H1 (cell line): ENCODE measurements around the gene H6PD. TPM values are rescaled to one million over a fixed set of nuclear protein-coding genes. Genes with fewer than 3 reads are reported as not detected.

ENCODE experiments used
- CTCF ChIA-PET: fragments of 300-600 bp; sonication (Branson Sonifier 250); formaldehyde crosslinking; loops from one replicate; lab custom pipeline; 2021; ENCODE audit not compliant: partially characterized antibody; lab: Charles Lee
- POLR2A ChIA-PET: fragments of 300-600 bp; sonication (Branson Sonifier 250); formaldehyde crosslinking; loops from one replicate; lab custom pipeline; 2021; ENCODE audit warnings: inconsistent platforms; ENCODE audit not compliant: partially characterized antibody; lab: Charles Lee
- DNase-seq, 2 experiments: peaks; one replicate each; pipeline versions ENCODE4 v3.0.0 to v3.0.0-alpha.2; 2010 to 2022; ENCODE audit warnings: low spot score in 2 of 2, low read depth in 1 of 2, mixed read lengths in 1 of 2
- FAIRE-seq: peaks from 2 replicates; lab custom pipeline; 2011; peaks lifted over from hg19 to GRCh38; lab: Jason Lieb, UNC
- H2AFZ ChIP-seq: 2 replicates; pipeline ENCODE4 v1.8.1; 2012; ENCODE audit warnings: low read length, inconsistent platforms
- H2AK5ac ChIP-seq: 2 replicates; pipeline ENCODE4 v1.6.1; 2013; ENCODE audit warnings: low read depth, low read length
- H2BK120ac ChIP-seq: replicated peaks from 2 replicates; pipeline ENCODE3; 2013; ENCODE audit warnings: low read depth, low read length, inconsistent platforms
- H2BK12ac ChIP-seq: 2 replicates; pipeline ENCODE4 v1.6.1; 2013; ENCODE audit warnings: low read depth, low read length
- H2BK15ac ChIP-seq: 2 replicates; pipeline ENCODE4 v1.6.1; 2013; ENCODE audit warnings: low read length
- H2BK20ac ChIP-seq: 2 replicates; pipeline ENCODE4 v1.6.1; 2013; ENCODE audit warnings: low read length
- H2BK5ac ChIP-seq: 2 replicates; pipeline ENCODE4 v1.6.1; 2013; ENCODE audit warnings: low read depth, low read length
- H3K14ac ChIP-seq: 2 replicates; pipeline ENCODE4 v1.6.1; 2013; ENCODE audit warnings: inconsistent platforms; ENCODE audit not compliant: insufficient read length
- H3K18ac ChIP-seq: 2 replicates; pipeline ENCODE4 v1.6.1; 2013; ENCODE audit warnings: low read length; ENCODE audit errors: extremely low read depth
- H3K23ac ChIP-seq: 2 replicates; pipeline ENCODE4 v1.6.1; 2013; ENCODE audit warnings: inconsistent platforms; ENCODE audit not compliant: insufficient read length
- H3K23me2 ChIP-seq: 2 replicates; pipeline ENCODE4 v1.6.1; 2013; ENCODE audit warnings: low read depth, low read length
- H3K27ac ChIP-seq: 2 replicates; pipeline ENCODE4 v1.6.1; 2011; ENCODE audit warnings: low read depth, low read length, inconsistent platforms
- H3K27me3 ChIP-seq, 4 experiments: replicated peaks in 1 of 4; 1 replicate in 1 of 4; 2 replicates in 3 of 4; pipeline versions ENCODE4 v1.6.1 to v1.8.1; 2011 to 2013; ENCODE audit warnings: low read length in 3 of 4, mild to moderate bottlenecking in 3 of 4, inconsistent platforms in 2 of 4, mixed read lengths in 2 of 4, moderate library complexity in 1 of 4; ENCODE audit not compliant: control insufficient read depth in 3 of 4, insufficient read depth in 3 of 4; ENCODE audit errors: extremely low read depth in 1 of 4
- H3K36me3 ChIP-seq, 4 experiments: 2 replicates each; pipeline versions ENCODE4 v1.6.1 to v1.8.1; 2011 to 2013; ENCODE audit warnings: mild to moderate bottlenecking in 4 of 4, low read length in 3 of 4, moderate library complexity in 2 of 4, control low read depth in 1 of 4, inconsistent platforms in 1 of 4; ENCODE audit not compliant: insufficient read depth in 4 of 4, control insufficient read depth in 2 of 4
- H3K4ac ChIP-seq: replicated peaks from 2 replicates; pipeline ENCODE3; 2013; ENCODE audit warnings: low read length, low read depth, mixed read lengths, inconsistent platforms; ENCODE audit not compliant: insufficient read length
- H3K4me1 ChIP-seq, 4 experiments: replicated peaks in 1 of 4; 1 replicate in 1 of 4; 2 replicates in 3 of 4; pipeline versions ENCODE4 v1.6.1 to v1.8.1; 2011 to 2013; ENCODE audit warnings: low read length in 3 of 4, inconsistent platforms in 2 of 4, mixed read lengths in 1 of 4; ENCODE audit not compliant: insufficient read depth in 4 of 4, control insufficient read depth in 3 of 4
- H3K4me2 ChIP-seq, 2 experiments: 2 replicates each; pipeline versions ENCODE4 v1.6.1 to v1.8.1; 2011 to 2013; ENCODE audit warnings: low read depth in 2 of 2, low read length in 2 of 2, control low read depth in 1 of 2, inconsistent platforms in 1 of 2, mild to moderate bottlenecking in 1 of 2; ENCODE audit not compliant: insufficient read depth in 1 of 2
- H3K4me3 ChIP-seq, 4 experiments: fragments of 200-600, 300-600 bp in 1 of 4; sonication (generic), shearing (Covaris generic), sonication (Bioruptor Twin) in 1 of 4; 2 replicates each; pipeline versions ENCODE4 v1.5.1 to v1.8.1; 2011 to 2016; ENCODE audit warnings: low read length in 4 of 4, low read depth in 3 of 4, control low read depth in 2 of 4, inconsistent platforms in 2 of 4, mild to moderate bottlenecking in 2 of 4, mixed read lengths in 1 of 4, moderate library complexity in 1 of 4; ENCODE audit not compliant: insufficient read depth in 2 of 4; ENCODE audit errors: extremely low read depth in 1 of 4
- H3K56ac ChIP-seq: replicated peaks from 2 replicates; pipeline ENCODE3; 2013; ENCODE audit warnings: low read depth, mild to moderate bottlenecking, mixed read lengths, low read length, inconsistent platforms; ENCODE audit not compliant: insufficient read length
- H3K79me1 ChIP-seq: 2 replicates; pipeline ENCODE4 v1.6.1; 2013; ENCODE audit warnings: low read depth, low read length, control low read depth
- H3K79me2 ChIP-seq, 2 experiments: 2 replicates each; pipeline versions ENCODE4 v1.6.1 to v1.8.1; 2012 to 2013; ENCODE audit warnings: low read length in 2 of 2, mild to moderate bottlenecking in 2 of 2, inconsistent platforms in 1 of 2; ENCODE audit not compliant: insufficient read depth in 2 of 2, control insufficient read depth in 1 of 2
- H3K9ac ChIP-seq, 4 experiments: replicated peaks in 1 of 4; 1 replicate in 1 of 4; 2 replicates in 3 of 4; pipeline versions ENCODE4 v1.6.1 to v1.8.1; 2011 to 2013; ENCODE audit warnings: low read depth in 3 of 4, low read length in 3 of 4, control low read depth in 2 of 4, mild to moderate bottlenecking in 2 of 4, moderate library complexity in 2 of 4, inconsistent platforms in 1 of 4; ENCODE audit errors: extremely low read depth in 1 of 4
- H3K9me3 ChIP-seq, 2 experiments: 2 replicates each; pipeline versions ENCODE4 v1.6.1 to v1.8.1; 2012 to 2013; ENCODE audit warnings: mild to moderate bottlenecking in 2 of 2, moderate library complexity in 2 of 2, control low read depth in 1 of 2, inconsistent platforms in 1 of 2, low read depth in 1 of 2, low read length in 1 of 2, mixed read lengths in 1 of 2; ENCODE audit not compliant: insufficient read depth in 2 of 2
- H4K20me1 ChIP-seq, 2 experiments: replicated peaks in 1 of 2; 2 replicates each; pipeline versions ENCODE3 to v1.8.1; 2011 to 2013; ENCODE audit warnings: inconsistent platforms in 2 of 2, low read length in 2 of 2, mild to moderate bottlenecking in 1 of 2; ENCODE audit not compliant: insufficient read depth in 2 of 2, control insufficient read depth in 1 of 2
- H4K5ac ChIP-seq: 2 replicates; pipeline ENCODE4 v1.6.1; 2013; ENCODE audit warnings: low read length, low read depth, mixed read lengths, inconsistent platforms; ENCODE audit not compliant: insufficient read length
- H4K8ac ChIP-seq: 2 replicates; pipeline ENCODE4 v1.8.0; 2013; ENCODE audit warnings: mild to moderate bottlenecking, moderate library complexity, low read length, inconsistent platforms; ENCODE audit not compliant: insufficient read depth; ENCODE audit errors: extremely low read depth
- H4K91ac ChIP-seq: replicated peaks from 2 replicates; pipeline ENCODE3; 2013; ENCODE audit warnings: low read length, mixed read lengths, inconsistent platforms; ENCODE audit not compliant: insufficient read length
- BACH1 ChIP-seq: IDR thresholded peaks from 2 replicates; pipeline ENCODE4 v1.6.1; 2012; ENCODE audit warnings: low read length, improper control_type of control experiment
- BCL11A ChIP-seq, 2 experiments: IDR thresholded peaks; one replicate each; pipeline ENCODE4 v1.6.1; 2011; ENCODE audit warnings: low read depth in 2 of 2, low read length in 2 of 2, mild to moderate bottlenecking in 2 of 2
- CBX8 ChIP-seq: fragments of 300-800, 300-1000 bp; sonication (generic); IDR thresholded peaks from 2 replicates; pipeline ENCODE4 v1.7.1; 2016; ENCODE audit warnings: low read depth, low read length, borderline replicate concordance
- EZH2 ChIP-seq: fragments of 200-600 bp; sonication (generic); IDR thresholded peaks from 2 replicates; pipeline ENCODE4 v1.7.1; 2012; ENCODE audit warnings: low read depth, mild to moderate bottlenecking, moderate library complexity, low read length, inconsistent platforms; ENCODE audit not compliant: severe bottlenecking
- FOSL1 ChIP-seq: IDR thresholded peaks from 2 replicates; pipeline ENCODE4 v1.6.1; 2011; ENCODE audit warnings: mild to moderate bottlenecking, low read depth, low read length, moderate library complexity; ENCODE audit not compliant: insufficient read depth
- JUN ChIP-seq: IDR thresholded peaks from 2 replicates; pipeline ENCODE4 v1.6.1; 2011; ENCODE audit warnings: low read depth, mild to moderate bottlenecking, improper control_type of control experiment, low read length
- NRF1 ChIP-seq: IDR thresholded peaks from 2 replicates; pipeline ENCODE4 v1.6.1; 2011; ENCODE audit warnings: mild to moderate bottlenecking, low read depth, low read length, improper control_type of control experiment
- POLR2AphosphoS5 ChIP-seq: IDR thresholded peaks from 2 replicates; pipeline ENCODE4 v1.6.1; 2011; ENCODE audit warnings: low read depth, low read length
- SAP30 ChIP-seq: fragments of 300-600 bp; sonication (generic); IDR thresholded peaks from 2 replicates; pipeline ENCODE4 v1.7.1; 2012; ENCODE audit warnings: low read length, moderate library complexity, mild to moderate bottlenecking, inconsistent platforms; ENCODE audit not compliant: insufficient read depth, insufficient replicate concordance
- SRF ChIP-seq: IDR thresholded peaks from 2 replicates; pipeline ENCODE4 v1.6.1; 2011; ENCODE audit warnings: mild to moderate bottlenecking, low read depth, low read length, moderate library complexity
- TBP ChIP-seq: IDR thresholded peaks from 2 replicates; pipeline ENCODE4 v1.6.1; 2011; ENCODE audit warnings: low read depth, low read length, improper control_type of control experiment
- TEAD4 ChIP-seq: IDR thresholded peaks from 2 replicates; pipeline ENCODE4 v1.6.1; 2012; ENCODE audit warnings: low read depth, low read length, inconsistent platforms, mixed read lengths
- USF2 ChIP-seq: IDR thresholded peaks from 2 replicates; pipeline ENCODE4 v1.6.1; 2011; ENCODE audit warnings: low read length, improper control_type of control experiment
- WGBS, 2 experiments: shearing (Covaris generic) in 1 of 2; methylation state at CpG; one replicate each; pipeline versions ENCODE4 v1.1.6 to v1.1.7; 2013 to 2015; ENCODE audit warnings: low lambda C conversion rate in 2 of 2, mixed read lengths in 2 of 2, inconsistent platforms in 1 of 2, low coverage in 1 of 2, missing lambda C conversion rate in 1 of 2; ENCODE audit not compliant: insufficient replicate concordance in 2 of 2, insufficient coverage in 1 of 2, insufficient read length in 1 of 2; ENCODE audit errors: extremely low coverage in 1 of 2, missing lambda C conversion rate in 1 of 2; 5-methylcytosine and 5-hydroxymethylcytosine counted together
- polyA plus RNA-seq, 7 experiments: library from polyadenylated mRNA; depleted of rRNA in 3 of 7; stranded (reverse) in 5 of 7; unstranded in 2 of 7; fragments of >200 nt in 5 of 7; fragments of 200-250 nt in 2 of 7; gene quantifications; 1 replicate in 5 of 7; 2 replicates in 1 of 7; 4 replicates in 1 of 7; pipeline versions ENCODE4 v1.2.1 to v1.2.3, GENCODE V29; 2011 to 2013; ENCODE audit warnings: missing spikeins in 2 of 7, mixed read lengths in 2 of 7
- total RNA-seq: library from RNA; stranded (reverse); fragmentation: NEBNext Ultra II Directional; extraction: Animal tissue kit (Norgen Biotek cat#: 25700); gene quantifications from 2 replicates; pipeline ENCODE4 v1.2.1, GENCODE V29; 2021

Gene H6PD
- total and polyA plus RNA-seq, 2 of the 8 experiments (the other 6 are each of a cell fraction or from before 2014, with no cell fraction given), result 3.6 to 3.8 TPM

DNA sequence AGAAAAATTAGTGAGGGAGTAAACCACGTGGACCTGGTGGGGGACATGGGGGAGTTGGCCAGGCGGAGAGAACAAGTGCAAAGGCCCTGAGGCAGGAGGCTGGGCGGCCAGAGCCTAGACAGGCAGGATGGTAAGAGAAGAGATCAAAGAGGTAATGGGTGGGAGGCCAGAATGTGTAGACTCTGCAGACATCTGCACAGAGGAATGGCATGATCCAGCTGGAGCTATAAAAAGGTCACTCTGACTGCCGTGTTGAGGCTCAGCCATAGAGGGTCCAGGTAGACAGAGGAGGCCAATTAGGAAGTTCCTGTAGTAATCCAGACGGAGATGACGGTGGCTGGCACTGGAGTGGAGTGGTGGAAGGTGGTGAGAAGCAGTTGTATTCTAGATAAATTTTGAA lies 3.6 kb downstream of the H6PD start:
- Histone ChIP-seq H3K4ac (no peak overlapping the region), H4K5ac (no peak overlapping the region), H3K56ac (no peak overlapping the region), H2BK12ac (no peak overlapping the region), H3K23ac (no peak overlapping the region), H3K27me3 (no peaks in the 10 kb centered on the region), H3K18ac (no peak overlapping the region), H4K91ac (no peak overlapping the region), H3K9me3 (no peaks in the 10 kb centered on the region), H2AFZ (no peak overlapping the region), H2BK5ac (no peak overlapping the region), H3K14ac (no peak overlapping the region), H2BK20ac (no peak overlapping the region), H3K36me3 (no peaks in the 10 kb centered on the region), H4K20me1 (no peaks in the 10 kb centered on the region), H3K4me2 (no peak overlapping the region), H3K9ac (no peak overlapping the region), H3K79me1 (no peaks in the 10 kb centered on the region), H3K4me1 (peaks cover 5 to 18% (median 13%) of the 10 kb centered on the region in 4 experiments; a peak in 6 of 7 replicates), H2BK15ac (no peak overlapping the region), H3K4me3 (no peak overlapping the region), H3K23me2 (peaks cover 5% of the 10 kb centered on the region; the same call in 1 of the 2 replicates), H2AK5ac (no peak overlapping the region; the same call in 1 of the 2 replicates), H3K79me2 (no peaks in the 10 kb centered on the region), H3K27ac (no peak overlapping the region), H4K8ac (no peak overlapping the region), H2BK120ac (no peak overlapping the region)
- DNase-seq (no peak), FAIRE-seq (no peak)
- POLR2A ChIA-PET, result no interaction called here
- WGBS, 2 experiments, result 89% methylated on average over 6 of the region's 6 CpGs; no CpG with 5 or more reads in 1 of the 2 experiments
- CTCF ChIA-PET, result interaction anchor here (1.0 to 11.9 kb wide), 3 partner anchors 9 to 128 kb away, joined by 3 to 127 read pairs (median 6); no protein-coding TSS in a partner anchor
- TF ChIP-seq TEAD4, result no peak
- no peak for TF ChIP-seq SAP30
- no peak for TF ChIP-seq POLR2AphosphoS5
- TF ChIP-seq JUN, result no peak
- no peak for TF ChIP-seq CBX8
- TF ChIP-seq USF2, result no peak
- no peak for TF ChIP-seq NRF1
- no peak for TF ChIP-seq SRF
- TF ChIP-seq BCL11A (IDR thresholded peaks at IDR 0.05; ENCODE audit: low read depth in 2 of 2, low read length in 2 of 2), result no peak
- TF ChIP-seq BACH1, result no peak
- no peak for TF ChIP-seq TBP
- no peak for TF ChIP-seq FOSL1
- no peak for TF ChIP-seq EZH2
